PC-3 (cell line): ENCODE results near the gene EIF3F.

ENCODE experiments used
- EZH2 ChIP-seq: fragments of 300-600 bp; sonication (generic); IDR thresholded peaks from one replicate; pipeline ENCODE4 v1.6.1; 2017; ENCODE audit warnings: antibody characterized with exemption, mild to moderate bottlenecking, low read length; ENCODE audit not compliant: unreplicated experiment
- EZH2phosphoT487 ChIP-seq: fragments of 300-600 bp; sonication (generic); IDR thresholded peaks from 2 replicates; pipeline ENCODE4 v1.6.1; 2018; ENCODE audit warnings: mild to moderate bottlenecking, antibody characterized with exemption, low read length, borderline replicate concordance
- TF ChIP-seq, protein P1 (sequence below): fragments of 300-600 bp; sonication (generic); conservative IDR thresholded peaks from 2 replicates; pipeline ENCODE4 v1.5.1; 2017; ENCODE audit warnings: antibody characterized with exemption, low read depth, mild to moderate bottlenecking, low read length

DNA sequence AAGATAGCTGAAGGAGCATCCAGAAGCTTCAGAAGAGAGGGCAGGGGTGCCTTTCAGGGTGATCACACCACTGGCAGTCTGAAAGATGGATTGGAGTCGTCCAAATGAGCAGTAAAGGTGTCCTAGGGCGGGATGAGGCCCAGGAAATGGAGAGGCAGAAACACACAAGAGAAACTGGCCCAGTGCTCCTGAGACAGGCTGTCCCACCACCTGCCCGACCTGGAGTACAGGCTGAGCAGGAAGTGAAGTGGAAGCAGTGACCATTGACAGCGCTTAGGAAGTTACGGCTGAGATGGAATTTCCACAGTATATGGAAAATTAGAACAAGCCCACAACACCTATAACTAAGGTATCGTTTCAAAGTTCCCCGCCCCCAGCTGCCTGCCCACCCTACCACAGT lies 16.1 kb downstream of the EIF3F start:
- TF ChIP-seq, protein P1, sequence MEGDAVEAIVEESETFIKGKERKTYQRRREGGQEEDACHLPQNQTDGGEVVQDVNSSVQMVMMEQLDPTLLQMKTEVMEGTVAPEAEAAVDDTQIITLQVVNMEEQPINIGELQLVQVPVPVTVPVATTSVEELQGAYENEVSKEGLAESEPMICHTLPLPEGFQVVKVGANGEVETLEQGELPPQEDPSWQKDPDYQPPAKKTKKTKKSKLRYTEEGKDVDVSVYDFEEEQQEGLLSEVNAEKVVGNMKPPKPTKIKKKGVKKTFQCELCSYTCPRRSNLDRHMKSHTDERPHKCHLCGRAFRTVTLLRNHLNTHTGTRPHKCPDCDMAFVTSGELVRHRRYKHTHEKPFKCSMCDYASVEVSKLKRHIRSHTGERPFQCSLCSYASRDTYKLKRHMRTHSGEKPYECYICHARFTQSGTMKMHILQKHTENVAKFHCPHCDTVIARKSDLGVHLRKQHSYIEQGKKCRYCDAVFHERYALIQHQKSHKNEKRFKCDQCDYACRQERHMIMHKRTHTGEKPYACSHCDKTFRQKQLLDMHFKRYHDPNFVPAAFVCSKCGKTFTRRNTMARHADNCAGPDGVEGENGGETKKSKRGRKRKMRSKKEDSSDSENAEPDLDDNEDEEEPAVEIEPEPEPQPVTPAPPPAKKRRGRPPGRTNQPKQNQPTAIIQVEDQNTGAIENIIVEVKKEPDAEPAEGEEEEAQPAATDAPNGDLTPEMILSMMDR: no peak
- TF ChIP-seq EZH2: no peak
- no peak for TF ChIP-seq EZH2phosphoT487
